Fibroblast of gingiva (primary cell): ENCODE data around the gene FUCA2.
"Not testable (repeated sequence)": the region's sequence is repeated elsewhere in the genome, so short reads cannot be mapped to it uniquely, and the experiment has no call there.

ENCODE experiments used
- DNase-seq: peaks from one replicate; pipeline ENCODE4 v3.0.0-alpha.2; 2011; ENCODE audit warnings: low read depth

FUCA2 gene

GRCh38 chr6:143535189-143535614 is 23.7 kb upstream of the FUCA2 start:
- DNase-seq: no peak

- no peak for DNase-seq
Observed at GRCh38 chr6:143531720-143532499, 20.4 kb upstream of the FUCA2 start.

GRCh38 chr6:143529095-143529494 is 17.6 kb upstream of the FUCA2 start:
- DNase-seq: no peak

- no peak for DNase-seq
Observed at GRCh38 chr6:143528164-143528811, 16.8 kb upstream of the FUCA2 start.

- DNase-seq: no peak
Observed at GRCh38 chr6:143527677-143528076, 16.2 kb upstream of the FUCA2 start.

- no peak for DNase-seq
Observed at GRCh38 chr6:143525356-143525755, 13.8 kb upstream of the FUCA2 start.

- no peak for DNase-seq
Observed at GRCh38 chr6:143522039-143522600, 10.6 kb upstream of the FUCA2 start.

GRCh38 chr6:143517447-143517773 is 5.9 kb upstream of the FUCA2 start:
- DNase-seq: no peak

- DNase-seq: no peak
Observed at GRCh38 chr6:143516690-143517446, 5.3 kb upstream of the FUCA2 start.

- no peak for DNase-seq
Observed at GRCh38 chr6:143515766-143516355, 4.3 kb upstream of the FUCA2 start.

- peak; percentile 84 for DNase-seq
Observed at GRCh38 chr6:143515061-143515760, 3.7 kb upstream of the FUCA2 start.

- no peak for DNase-seq
Observed at GRCh38 chr6:143513410-143513809, 1.9 kb upstream of the FUCA2 start.

GRCh38 chr6:143510326-143510725 is 1.2 kb downstream of the FUCA2 start:
- not testable (repeated sequence) for DNase-seq

GRCh38 chr6:143507358-143508145 is 4.0 kb downstream of the FUCA2 start:
- DNase-seq: no peak

- no peak for DNase-seq
Observed at GRCh38 chr6:143506620-143507019, 4.9 kb downstream of the FUCA2 start.

GRCh38 chr6:143506199-143506598 is 5.3 kb downstream of the FUCA2 start:
- no peak for DNase-seq

- DNase-seq: no peak
Observed at GRCh38 chr6:143505537-143505936, 6.0 kb downstream of the FUCA2 start.

- no peak for DNase-seq
Observed at GRCh38 chr6:143505111-143505510, 6.4 kb downstream of the FUCA2 start.

- no peak for DNase-seq
Observed at GRCh38 chr6:143504369-143504768, 7.2 kb downstream of the FUCA2 start.

GRCh38 chr6:143501851-143502250 is 9.7 kb downstream of the FUCA2 start:
- DNase-seq: no peak

- no peak for DNase-seq
Observed at GRCh38 chr6:143498428-143498827, 13.1 kb downstream of the FUCA2 start.
